HuH-7.5 (cell line): ENCODE data around the gene C16orf92.
"Not testable (repeated sequence)": the region's sequence is repeated elsewhere in the genome, so short reads cannot be mapped to it uniquely, and the experiment has no call there.

Experiments
- DNase-seq: peaks from one replicate; pipeline ENCODE4 v3.0.0; 2011; ENCODE audit warnings: low spot score

Gene C16orf92

DNA sequence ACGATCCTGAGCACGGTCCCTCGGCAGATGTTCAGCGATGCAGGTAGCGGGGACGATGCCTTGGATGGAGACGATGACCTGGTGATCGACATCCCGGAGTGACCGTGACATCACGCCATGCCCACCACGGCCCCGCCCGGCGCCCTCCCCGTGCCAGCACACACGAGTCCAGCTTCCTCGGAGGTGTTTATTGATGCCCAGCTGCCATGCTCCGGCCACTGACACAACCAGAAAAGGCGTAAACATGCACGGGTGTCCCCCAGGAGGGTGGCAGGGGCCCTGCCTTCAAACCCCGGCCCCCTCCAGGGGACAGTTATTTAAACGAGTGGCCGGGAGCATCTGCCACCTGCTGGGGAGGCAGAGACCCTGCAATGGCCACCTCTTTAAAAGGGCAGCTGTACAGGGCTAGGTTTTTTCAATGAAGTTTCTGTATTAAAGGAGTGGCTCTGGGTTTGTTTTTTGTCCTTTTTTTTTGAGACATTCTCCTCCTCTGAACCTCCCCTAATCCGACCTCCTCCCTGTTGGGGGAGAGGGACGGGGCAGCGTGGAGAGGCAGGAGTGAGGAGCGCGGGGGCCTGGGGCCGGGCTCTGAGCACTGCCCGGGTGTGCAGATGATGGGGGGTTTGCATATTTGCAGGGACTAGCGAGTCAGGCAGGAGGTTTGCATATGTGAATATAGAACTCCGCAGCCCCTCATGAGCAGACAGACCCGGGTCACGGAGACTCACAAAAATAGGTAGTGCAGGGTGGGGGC, 17.5 kb upstream of the C16orf92 start:
- DNase-seq: peak; percentile 89

DNA sequence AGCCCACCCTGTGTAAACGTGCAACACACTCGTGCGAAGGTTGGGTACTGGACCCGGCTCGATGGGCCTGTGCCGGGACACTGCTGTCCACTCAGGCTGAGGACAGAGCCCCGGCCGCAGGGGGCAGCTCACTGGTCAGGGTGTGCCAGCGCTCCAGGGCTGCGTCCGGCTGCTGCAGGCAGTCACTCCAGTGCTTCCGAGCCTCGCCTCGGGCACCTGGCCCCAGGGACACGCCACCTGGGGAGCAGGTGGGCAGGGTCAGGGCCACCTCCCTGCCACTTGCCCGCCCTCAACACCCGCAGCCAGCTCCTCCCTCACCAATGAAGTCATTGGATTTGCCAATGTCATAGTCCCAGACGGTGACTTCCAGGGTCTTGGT, 16.9 kb upstream of the C16orf92 start:
- no peak for DNase-seq

DNA sequence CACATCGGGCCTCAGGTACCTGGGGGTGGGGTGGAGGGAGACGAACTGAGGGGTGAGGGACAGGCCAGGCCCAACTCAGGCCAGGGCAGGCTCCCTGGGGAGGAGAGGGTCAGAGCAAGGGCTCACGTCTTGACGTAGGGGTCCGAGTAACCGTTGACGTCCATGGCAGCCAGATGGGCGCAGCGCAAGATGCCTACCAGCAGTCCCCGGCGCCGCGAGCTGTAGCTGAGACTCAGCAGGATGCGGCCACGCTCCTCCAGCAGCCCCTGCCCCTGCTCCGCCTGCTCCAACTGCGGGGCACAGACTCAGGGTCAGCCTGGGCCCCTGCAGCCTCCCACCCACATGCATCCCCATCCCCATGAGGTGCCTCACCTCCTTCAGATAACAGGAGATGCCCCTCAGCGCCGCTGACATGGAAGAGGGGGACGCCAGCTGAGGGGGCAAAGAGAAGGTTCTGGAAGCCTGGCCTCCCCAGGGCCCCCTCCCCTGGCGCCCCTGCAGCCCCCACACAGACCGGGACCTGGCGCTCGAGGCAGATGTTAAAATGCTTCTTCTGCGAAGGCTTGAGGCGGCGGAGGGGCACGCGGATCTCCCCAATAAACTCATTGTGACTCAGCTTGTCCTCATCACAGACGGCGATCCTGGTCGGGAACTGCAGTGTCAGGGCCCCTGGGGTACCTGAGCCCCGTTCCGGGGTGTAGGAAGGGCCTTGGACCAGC, 16.2 kb upstream of the C16orf92 start:
- no peak for DNase-seq

DNA sequence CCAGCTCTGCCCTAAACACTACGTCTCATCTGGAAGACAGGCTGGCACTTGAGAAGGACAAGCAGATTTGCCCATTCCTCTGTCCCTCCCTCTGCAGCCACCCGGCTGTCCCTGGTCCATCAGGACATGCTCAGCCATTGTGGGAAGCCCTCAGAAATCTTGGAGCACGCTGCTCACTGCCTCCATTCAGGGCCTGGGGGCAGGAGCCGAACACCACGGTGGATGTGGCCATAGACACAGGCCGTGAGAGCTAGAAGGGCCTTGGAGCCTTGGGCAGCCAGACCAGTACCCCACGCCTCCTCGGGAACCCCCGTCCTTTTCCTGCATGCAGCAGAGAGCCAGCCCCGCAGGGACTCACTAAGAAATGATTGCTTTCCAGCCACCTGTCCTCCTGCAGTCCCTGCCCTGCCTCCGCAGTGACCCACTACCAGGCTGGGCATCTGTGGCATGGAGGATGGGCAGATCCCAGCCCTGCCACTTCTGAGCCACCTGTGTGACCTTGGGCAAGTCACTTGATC, 15.6 kb upstream of the C16orf92 start:
- DNase-seq: no peak

DNA sequence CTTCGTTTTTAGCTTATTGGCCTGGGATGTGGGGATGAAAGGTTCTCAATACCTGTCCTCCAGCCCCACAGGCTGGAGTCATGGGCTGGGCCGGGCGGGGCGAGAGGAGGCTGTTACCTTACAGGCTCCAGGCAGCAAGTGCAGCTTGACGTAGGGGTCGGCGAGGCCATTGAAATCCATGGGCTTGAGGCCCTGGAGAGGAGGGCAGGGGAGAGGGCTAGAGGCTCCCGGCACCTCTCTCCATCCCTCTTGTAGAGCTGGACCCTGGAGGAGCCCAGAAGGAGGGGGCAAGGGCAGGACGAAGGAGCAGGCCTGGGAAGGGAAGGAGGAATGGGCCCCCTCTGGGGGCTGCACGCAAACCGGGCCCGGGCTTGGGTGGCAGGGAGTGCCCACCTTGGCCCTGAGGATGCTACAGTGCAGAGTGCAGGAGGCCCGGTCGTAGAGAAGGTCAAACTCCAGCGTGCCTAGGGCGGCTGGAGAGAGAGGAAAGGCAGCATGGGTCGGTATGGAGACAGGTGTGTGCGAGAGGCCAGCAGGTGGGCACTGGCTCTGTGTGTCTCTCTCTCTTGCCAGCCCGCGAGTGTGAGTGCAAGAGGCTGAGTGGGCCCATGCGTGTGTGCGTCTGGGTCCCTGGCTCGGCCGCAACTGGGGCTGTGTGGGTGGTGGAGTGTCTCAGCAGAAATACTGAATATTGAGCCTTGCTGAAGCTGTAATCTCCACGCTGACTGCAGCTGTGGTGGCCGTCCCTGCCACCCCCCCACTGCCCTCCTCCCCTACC, 13.7 kb upstream of the C16orf92 start:
- DNase-seq: no peak

DNA sequence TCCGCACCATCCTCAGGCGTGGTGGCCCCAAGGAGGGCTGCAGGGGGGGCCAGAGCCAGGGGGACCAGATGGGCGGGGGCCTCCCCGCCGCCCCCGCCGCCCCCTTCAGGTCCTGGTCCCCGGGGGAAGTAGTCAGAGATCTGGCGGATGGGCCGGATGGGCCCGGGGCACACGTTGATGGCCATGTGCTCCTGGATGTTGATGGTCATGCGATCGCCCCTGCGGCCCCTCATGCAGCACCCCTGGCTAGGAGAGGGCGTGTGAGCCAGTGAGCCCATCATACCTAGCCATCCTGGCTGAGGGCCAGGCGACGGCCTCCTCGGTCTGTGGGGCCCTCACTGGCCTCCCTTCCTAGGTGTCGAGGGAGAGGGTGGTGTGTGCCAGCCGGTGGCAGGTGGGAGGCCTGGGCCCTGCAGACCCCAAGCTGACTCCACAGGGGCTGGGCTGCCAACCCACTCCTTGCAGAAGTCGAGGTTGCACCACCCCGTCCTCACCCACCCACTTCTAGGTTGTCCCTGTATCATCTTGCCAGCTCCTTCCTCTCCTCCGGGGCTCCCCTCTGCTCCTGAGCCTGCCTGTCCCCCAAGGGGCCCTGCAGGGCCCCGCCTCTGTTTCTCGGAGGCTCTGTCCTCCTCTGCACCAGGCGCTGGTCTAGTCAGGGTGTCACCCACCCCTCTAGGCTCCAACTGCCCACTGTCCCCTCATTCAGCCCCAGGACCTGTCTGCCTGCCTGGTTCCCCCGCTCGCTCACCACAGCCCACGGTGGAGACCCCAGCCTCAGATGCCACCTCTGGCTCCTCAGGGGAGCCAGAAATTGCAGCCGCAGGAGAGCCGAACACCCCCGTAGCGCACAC, 12.8 kb upstream of the C16orf92 start:
- no peak for DNase-seq

DNA sequence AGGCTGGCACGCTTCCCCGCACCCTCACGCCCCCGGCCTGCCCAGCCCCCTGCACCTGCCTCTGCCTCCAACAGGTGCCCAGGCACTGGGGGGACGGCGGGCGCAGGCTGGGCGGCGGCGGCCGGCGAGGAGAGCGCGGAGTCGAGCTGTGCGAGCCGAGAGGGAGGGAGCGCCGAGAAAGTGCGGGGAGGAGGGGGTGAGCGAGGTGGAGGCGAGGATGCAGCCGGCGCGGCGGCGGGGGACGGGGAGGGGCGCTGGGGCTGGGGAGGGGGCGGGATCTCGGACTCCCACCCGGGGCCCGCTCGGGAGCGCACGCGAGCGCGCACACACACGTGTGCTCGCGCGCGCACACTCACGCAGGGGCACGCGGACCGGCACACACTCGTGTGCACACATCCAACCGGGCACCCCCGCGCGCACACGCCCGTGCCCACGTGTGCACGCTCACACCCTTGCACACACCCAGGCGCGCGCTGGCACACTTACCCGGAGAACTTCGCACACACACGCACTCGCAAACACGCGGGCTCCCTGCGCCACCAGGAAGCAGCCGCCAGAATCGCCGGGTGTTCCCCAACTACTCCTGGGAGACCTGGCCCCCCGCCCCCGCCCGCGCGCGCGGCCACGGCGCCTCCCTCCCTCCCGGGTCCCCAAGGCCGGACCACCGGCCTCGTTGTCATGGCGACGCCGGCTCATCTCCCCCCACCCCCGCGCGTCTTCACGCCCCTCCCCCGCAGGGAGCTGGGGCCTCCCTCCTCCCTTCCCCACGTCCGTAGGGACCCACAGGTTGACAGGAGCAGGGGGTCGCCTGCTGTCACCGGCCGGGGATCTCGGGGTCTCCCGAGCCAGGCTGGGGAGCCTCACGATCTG, 11.9 kb upstream of the C16orf92 start, which contains the start of gene DOC2A:
DOC2A (minus strand) TSS at position 184 of the 870 bp plus-strand sequence. CDS start 805 bp downstream, outside the sequence.
- no peak for DNase-seq

DNA sequence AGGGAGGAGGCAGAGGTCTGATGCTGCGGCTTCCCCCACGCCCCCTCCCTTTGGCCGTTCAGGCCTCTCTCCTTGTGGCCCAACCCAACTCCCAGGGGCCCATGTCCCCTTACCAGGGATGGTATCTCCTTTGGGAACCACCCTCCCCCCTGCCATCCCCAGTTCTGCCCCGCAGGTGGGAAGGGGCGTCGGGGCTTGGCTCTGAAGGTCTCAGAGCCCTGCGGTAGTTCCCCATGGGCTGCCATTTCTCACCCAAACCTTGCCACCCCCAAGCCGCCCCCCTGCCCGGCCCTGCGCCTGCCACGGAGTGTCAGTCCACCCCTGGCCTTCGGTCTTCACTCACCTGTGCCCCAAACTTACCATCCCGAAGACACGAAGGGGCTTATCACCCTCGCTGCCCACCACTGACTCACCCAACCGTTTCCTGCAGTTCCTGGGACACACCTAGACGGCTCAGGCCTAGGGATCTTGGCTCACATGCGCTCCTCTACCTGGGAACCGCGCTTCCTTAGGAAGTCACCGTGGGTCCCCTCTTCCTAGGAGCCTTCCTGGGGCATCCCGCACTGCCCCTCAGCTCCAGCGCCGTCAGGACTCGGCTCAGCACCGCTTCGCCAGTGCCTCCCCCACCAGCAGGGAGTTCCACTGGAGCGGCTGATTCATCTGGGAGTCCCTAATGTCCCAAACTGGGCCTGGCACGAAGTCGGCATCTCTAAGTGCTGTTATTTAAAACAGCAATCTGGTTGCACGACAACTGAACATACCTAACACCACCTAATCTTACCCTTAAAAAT, 11.1 kb upstream of the C16orf92 start:
- no peak for DNase-seq

DNA sequence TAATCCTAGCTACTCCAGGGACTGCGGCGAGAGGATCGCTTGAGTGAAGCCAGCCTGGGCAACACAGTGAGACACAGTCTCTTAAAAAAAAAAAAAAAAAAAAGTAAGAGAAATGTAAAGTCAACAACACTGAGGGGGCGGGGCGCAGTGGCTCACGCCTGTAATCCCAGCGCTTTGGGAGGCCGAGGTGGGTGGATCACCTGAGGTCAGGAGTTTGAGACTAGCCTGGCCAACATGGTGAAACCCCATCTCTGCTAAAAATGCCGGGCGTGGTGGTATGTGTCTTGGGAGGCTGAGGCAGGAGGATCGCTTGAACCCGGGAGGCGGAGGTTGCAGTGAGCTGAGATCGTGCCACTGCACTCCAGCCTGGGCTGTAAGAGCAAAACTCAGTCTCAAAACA, 10.4 kb upstream of the C16orf92 start:
- not testable (repeated sequence) for DNase-seq

DNA sequence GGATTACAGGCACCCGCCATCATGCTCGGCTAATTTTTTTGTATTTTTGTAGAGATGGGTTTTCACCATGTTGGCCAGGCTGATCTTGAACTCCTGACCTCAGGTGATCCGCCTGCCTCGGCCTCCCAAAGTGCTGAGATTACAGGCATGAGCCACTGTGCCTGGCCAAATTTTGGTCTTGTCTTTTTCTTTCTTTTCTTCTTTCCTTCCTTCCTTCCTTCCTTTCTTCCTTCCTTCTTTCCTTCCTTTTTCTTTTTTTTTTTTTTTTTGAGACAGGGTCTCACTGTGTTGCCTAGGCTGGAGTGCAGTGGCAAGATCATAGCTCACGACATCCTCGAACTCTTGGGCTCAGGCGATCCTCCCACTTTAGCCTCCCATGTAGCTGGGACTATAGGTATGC, 7.5 kb upstream of the C16orf92 start:
- DNase-seq: not testable (repeated sequence)

DNA sequence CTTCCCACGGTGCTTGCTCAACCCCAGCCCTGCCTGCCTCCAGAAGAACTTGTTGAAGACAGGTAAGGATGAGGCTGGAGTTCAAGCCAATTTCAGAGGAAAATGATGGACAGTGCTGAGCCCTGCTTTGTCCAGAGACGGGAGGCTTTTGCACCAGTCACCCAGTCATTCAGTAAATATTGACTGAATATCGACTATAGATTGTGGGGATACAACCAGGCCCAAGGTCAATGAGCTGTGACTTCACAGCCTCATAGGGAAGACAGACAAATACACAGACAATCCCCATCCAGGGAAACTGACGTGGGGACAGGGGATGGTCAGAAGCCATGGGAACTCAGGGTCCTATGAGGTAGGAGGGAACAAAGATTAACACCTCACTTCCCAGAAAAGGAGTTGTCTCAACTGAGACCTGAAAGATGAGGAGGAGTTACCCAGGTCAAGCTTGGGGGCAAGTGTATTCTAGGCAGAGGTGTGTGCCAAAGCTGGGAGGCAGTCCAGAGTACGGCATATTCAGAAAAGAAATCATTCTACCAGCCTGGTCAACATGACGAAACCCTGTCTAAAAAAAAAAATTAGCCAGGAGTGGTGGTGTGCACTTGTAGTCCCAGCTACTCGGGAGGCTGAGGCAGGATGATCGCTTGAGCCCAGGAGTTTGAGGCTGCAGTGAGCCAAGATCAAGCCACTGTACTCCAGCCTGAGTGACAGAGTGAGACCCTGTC, 6.3 kb upstream of the C16orf92 start:
- DNase-seq: no peak

DNA sequence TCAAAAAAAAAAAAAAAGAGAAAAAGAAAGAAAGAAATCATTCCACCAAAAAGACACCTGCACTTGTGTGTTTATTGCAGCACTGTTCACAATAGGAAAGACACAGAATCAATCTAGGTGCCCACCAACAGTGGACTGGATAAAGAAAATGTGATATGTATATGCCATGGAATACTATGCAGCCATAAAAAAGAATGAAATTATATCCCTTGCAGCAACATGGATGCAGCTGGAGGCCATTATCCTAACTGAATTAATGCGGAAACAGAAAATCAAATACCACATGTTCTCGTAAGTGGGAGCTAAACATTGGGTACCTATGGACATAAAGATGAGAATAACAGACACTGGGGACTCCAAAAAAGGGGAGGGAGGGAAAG, 5.7 kb upstream of the C16orf92 start:
- DNase-seq: no peak

DNA sequence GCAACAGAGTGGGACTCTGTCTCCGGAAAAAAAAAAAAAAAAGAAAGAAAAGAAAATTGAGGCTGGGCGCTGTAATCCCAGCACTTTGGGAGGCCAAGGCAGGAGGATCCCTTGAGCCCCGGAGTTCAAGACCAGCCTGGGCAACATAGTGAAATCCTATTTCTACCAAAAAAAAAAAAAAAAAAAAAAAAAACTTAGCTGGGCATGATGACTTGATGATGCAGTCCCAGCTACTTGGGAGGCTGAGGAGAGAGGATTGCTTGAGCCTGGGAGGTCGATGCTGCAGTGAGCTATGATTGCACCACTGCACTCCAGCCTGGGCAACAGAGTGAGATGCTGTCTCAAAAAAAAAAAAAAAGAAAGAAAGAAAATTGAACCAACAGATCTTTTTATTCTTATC, 5.1 kb upstream of the C16orf92 start:
- DNase-seq: not testable (repeated sequence)

DNA sequence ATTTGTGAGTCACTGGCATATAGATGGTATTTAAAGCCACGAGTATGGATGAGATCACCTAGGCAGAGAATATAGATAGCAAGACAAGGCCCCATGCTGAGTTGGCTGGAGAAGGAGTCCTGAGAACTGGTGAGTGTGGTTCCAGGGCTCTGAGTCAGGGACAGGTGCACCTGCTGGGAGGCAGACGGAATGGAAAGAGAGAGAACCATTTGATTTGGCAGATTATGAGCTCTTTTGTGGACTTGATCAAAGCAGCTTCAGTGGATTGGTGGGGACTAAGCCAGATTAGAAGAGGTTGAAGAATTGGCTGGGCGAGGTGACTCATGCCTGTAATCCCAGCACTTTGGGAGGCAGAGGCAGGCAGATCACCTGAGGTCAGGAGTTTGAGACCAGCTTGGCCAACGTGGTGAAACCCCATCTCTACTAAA, 4.3 kb upstream of the C16orf92 start:
- no peak for DNase-seq

DNA sequence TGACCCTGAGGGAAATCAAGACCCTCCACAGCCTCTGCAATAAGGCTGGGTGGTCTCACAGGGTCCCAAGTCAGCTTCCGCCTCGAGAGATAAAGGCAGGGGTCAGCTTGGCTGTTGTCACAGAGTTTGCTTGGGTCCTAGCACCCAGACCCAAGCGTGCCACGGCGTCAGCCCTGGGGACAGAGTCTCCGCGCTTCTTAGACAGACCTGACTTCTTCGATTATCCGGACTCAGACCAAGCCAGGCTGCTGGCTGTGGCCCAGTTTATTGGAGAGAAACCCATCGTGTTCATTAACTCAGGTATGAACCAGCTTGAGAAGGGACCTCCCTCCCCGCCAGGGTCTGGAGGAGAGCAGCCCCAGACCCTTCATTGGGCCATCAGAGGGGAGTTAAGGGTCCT, 588 bp downstream of the C16orf92 start:
- no peak for DNase-seq

DNA sequence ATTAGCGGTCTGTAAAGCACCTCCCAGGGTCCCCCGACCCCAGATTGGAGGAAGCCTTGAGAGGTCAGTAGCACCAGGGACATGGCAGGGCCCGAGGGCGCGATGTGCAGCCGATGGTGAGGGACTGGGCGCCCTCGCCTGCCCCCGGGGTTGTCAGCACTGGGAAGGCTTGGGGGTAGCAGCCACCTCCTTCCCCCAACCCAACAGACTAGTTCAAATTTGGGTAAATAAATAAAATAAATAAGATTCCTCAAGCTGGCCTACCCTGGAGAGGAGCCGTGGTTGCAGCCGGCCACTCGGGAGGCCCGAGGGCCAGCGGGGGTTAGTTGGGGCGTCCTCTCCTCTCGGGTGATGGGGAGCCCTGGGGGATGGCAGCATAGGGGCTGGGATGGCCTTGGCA, 1.5 kb downstream of the C16orf92 start:
- no peak for DNase-seq

DNA sequence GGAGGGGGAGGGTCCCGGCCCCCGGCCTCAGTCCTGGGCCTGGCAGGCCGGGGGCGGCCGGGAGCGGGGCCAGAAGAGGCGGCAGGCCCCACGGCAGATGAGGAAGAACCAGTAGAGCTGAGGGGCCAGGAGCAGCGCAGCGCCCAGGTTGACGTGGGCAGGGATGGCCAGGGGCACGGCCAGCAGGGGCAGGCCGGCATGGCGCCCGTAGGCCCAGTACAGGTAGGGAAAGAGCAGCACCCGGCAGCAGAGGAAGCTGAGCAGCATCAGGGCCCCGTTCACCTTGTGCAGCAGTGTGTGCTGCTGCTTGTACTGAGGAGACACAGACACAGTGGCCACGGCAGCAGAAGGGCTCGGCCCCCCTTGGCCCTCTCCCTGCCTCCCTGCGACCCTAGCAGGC, 2.2 kb downstream of the C16orf92 start:
- DNase-seq: no peak

DNA sequence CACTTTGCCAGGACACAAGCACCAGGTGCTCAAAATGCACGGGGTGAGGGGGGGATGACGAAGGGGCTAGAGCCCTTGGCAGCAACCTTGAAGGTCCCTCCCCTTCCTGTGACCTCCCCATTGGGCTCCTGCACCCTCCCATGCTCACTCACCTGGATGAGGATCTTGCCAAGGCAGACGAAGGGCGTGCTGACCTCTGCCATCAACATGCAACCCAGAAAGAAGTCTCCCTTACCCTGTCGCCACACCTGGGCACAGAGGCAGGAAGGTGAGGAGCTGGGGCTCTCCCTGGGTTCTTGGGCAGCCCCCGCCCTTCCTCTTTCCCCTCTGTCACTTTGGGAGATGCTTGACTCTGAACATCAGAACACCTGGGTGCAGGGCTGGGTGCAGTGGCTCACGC, 2.6 kb downstream of the C16orf92 start:
- DNase-seq: no peak

DNA sequence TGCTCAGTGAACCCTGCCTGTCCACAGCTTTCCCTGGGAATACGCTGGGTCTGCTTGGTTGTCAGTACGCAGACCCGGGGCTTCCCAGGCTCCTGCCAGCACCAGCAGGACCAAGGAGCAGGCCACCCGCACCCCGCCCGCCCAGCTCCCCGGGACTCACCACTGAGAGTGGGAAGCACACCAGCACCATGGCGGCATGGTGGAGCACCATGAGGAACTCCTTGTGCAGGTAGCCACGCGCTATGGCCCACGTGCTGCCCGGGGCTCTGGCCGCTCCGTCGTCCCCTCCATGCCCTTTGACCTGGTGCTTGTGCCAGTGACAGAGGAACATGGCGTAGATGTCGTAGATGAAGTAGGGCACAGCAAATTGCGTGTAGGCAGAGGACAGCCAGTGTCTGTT, 3.5 kb downstream of the C16orf92 start:
- DNase-seq: no peak
